CD4-positive, CD25-positive, alpha-beta regulatory T cell (primary cell): ENCODE measurements around the gene TDRD10. TPM values are rescaled to one million over a fixed set of nuclear protein-coding genes. Genes with fewer than 3 reads are reported as not detected.
"Not testable (repeated sequence)": the region's sequence is repeated elsewhere in the genome, so short reads cannot be mapped to it uniquely, and the experiment has no call there.

Experiments
- ATAC-seq, 2 donors: fragments of 150-1000 bp; cut with Tn5 transposase; one replicate each; pipeline ENCODE4 v1.10.0; 2021; ENCODE audit warnings: low read depth in 2 of 2, moderate number of reproducible peaks in 2 of 2, moderate library complexity in 1 of 2
- DNase-seq, 3 donors: peaks; one replicate each; pipeline versions ENCODE4 v3.0.0 to v3.0.0-alpha.2; 2012 to 2022; ENCODE audit warnings: mixed read lengths in 1 of 3
- H3K27ac ChIP-seq: one replicate; pipeline ENCODE4 v1.7.0; 2013; ENCODE audit warnings: mild to moderate bottlenecking, low read length; ENCODE audit not compliant: insufficient read depth, poor library complexity, severe bottlenecking
- H3K27me3 ChIP-seq: one replicate; pipeline ENCODE4 v1.7.0; 2013; ENCODE audit warnings: low read length; ENCODE audit not compliant: control insufficient read depth, insufficient read depth
- H3K36me3 ChIP-seq: one replicate; pipeline ENCODE4 v1.7.0; 2013; ENCODE audit warnings: mild to moderate bottlenecking, low read length, moderate library complexity; ENCODE audit not compliant: control insufficient read depth, insufficient read depth
- H3K4me1 ChIP-seq: 2 replicates; pipeline ENCODE4 v1.7.0; 2013; ENCODE audit warnings: mild to moderate bottlenecking, low read length; ENCODE audit not compliant: insufficient read depth, control insufficient read depth, poor library complexity, severe bottlenecking
- H3K4me3 ChIP-seq: one replicate; pipeline ENCODE4 v1.7.0; 2013; ENCODE audit warnings: low read depth, mild to moderate bottlenecking, low read length, moderate library complexity
- H3K9me3 ChIP-seq, 2 experiments: 1 replicate in 1 of 2; 2 replicates in 1 of 2; pipeline ENCODE4 v1.7.0; 2013; ENCODE audit warnings: low read length in 2 of 2, mild to moderate bottlenecking in 1 of 2, moderate library complexity in 1 of 2; ENCODE audit not compliant: control insufficient read depth in 2 of 2
- H3K27ac Mint-ChIP-seq, 3 donors: one replicate each; pipeline ENCODE4 v1.8.0; 2020 to 2022; ENCODE audit warnings: mild to moderate bottlenecking in 3 of 3, mixed read lengths in 3 of 3, moderate library complexity in 2 of 3
- H3K27me3 Mint-ChIP-seq: one replicate; pipeline ENCODE4 v1.8.0; 2022; ENCODE audit warnings: mild to moderate bottlenecking, mixed read lengths
- H3K36me3 Mint-ChIP-seq: one replicate; pipeline ENCODE4 v1.8.0; 2020; ENCODE audit warnings: mixed read lengths
- H3K4me1 Mint-ChIP-seq, 4 donors: one replicate each; pipeline ENCODE4 v1.8.0; 2020 to 2022; ENCODE audit warnings: mixed read lengths in 4 of 4, mild to moderate bottlenecking in 1 of 4
- H3K4me3 Mint-ChIP-seq, 4 donors: one replicate each; pipeline ENCODE4 v1.8.0; 2020 to 2022; ENCODE audit warnings: mild to moderate bottlenecking in 4 of 4, mixed read lengths in 4 of 4, moderate library complexity in 3 of 4
- H3K9me3 Mint-ChIP-seq, 7 donors: one replicate each; pipeline ENCODE4 v1.8.0; 2020 to 2022; ENCODE audit warnings: mixed read lengths in 7 of 7, mild to moderate bottlenecking in 3 of 7, moderate library complexity in 2 of 7
- polyA plus RNA-seq, 4 donors: library from polyadenylated mRNA; unstranded; fragments of 300-500 nt; fragmentation: Illumina TruSeq; gene quantifications; one replicate each; pipeline ENCODE4 v1.2.3, GENCODE V29; 2021
- total RNA-seq: library from RNA; stranded (reverse); gene quantifications from one replicate; pipeline ENCODE4 v1.2.3, GENCODE V29; 2022

TDRD10 gene
- total and polyA plus RNA-seq, 5 donors from 2014 or later = not detected

GRCh38 chr1:154521695-154522094, 19.7 kb downstream of the TDRD10 start:
- no peak overlapping the region for H3K27ac Mint-ChIP-seq
- H3K9me3 Mint-ChIP-seq = no peaks in the 10 kb centered on the region
- peaks cover 2% of the 10 kb centered on the region for H3K36me3 Mint-ChIP-seq
- Histone ChIP-seq H3K9me3 (no peaks in the 10 kb centered on the region), H3K27ac (no peak overlapping the region), H3K36me3 (no peaks in the 10 kb centered on the region), H3K4me1 (no peaks in the 10 kb centered on the region), H3K4me3 (no peak overlapping the region), H3K27me3 (peaks cover 6% of the 10 kb centered on the region)
- peaks cover 30% of the 10 kb centered on the region for H3K27me3 Mint-ChIP-seq
- DNase-seq (no peak), ATAC-seq (no peak)
- no peaks in the 10 kb centered on the region for H3K4me1 Mint-ChIP-seq
- no peak overlapping the region for H3K4me3 Mint-ChIP-seq

DNA sequence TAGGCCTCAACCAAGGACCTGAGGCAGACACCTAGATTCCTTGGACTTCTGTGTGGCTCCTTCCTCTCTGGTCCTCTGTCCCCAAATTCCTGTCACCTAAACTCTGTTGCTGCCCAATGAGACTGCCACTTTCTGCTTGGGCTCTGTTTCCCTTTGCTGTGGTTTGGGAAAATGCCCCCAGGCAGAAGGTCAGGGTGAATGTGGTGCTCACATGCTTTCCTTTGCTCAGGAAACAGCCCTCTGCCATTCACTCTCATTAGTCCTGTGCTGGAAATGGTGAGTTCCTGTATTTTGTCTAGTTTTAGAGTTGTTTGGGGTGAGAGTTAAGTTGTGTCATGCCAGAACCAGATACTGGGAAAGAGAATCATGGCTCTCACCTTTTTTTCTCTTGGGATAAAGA, 22.9 kb downstream of the TDRD10 start:
- Mint-ChIP-seq H3K27ac (no peak overlapping the region), H3K36me3 (no peaks in the 10 kb centered on the region), H3K4me3 (no peak overlapping the region), H3K27me3 (peaks cover 31% of the 10 kb centered on the region), H3K9me3 (no peaks in the 10 kb centered on the region), H3K4me1 (no peaks in the 10 kb centered on the region)
- H3K27me3 ChIP-seq = peaks cover 6% of the 10 kb centered on the region
- DNase-seq = no peak
- H3K36me3 ChIP-seq = no peaks in the 10 kb centered on the region
- no peaks in the 10 kb centered on the region for H3K9me3 ChIP-seq
- H3K27ac ChIP-seq = no peak overlapping the region
- no peak for ATAC-seq
- H3K4me3 ChIP-seq = no peak overlapping the region
- H3K4me1 ChIP-seq = no peaks in the 10 kb centered on the region

DNA sequence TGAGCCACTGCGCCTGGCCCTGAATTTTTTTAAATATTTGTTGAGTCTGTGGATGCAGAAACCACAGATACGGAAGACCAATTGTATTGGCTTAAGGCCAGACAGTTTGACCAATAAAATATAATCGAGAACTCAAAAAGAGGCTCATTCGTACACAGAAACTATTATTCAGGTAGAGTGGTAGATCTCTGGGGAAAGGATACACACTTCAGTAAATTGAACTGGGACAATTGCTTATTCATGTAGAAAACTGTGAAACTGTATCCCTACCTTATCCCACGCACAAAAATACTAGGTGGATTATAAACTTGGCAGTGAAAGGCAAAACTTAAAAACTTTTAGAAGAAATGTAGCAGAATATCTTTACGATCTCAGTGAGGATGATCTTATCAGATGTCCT, 25.2 kb downstream of the TDRD10 start:
- DNase-seq (no peak), ATAC-seq (no peak)
- H3K4me1 Mint-ChIP-seq = no peaks in the 10 kb centered on the region
- peaks cover 5% of the 10 kb centered on the region for H3K27me3 ChIP-seq
- H3K4me3 ChIP-seq = no peak overlapping the region
- no peak overlapping the region for H3K27ac Mint-ChIP-seq
- no peaks in the 10 kb centered on the region for H3K36me3 ChIP-seq
- H3K27me3 Mint-ChIP-seq = peaks cover 31% of the 10 kb centered on the region
- no peaks in the 10 kb centered on the region for H3K9me3 ChIP-seq
- H3K9me3 Mint-ChIP-seq = no peaks in the 10 kb centered on the region
- H3K4me3 Mint-ChIP-seq = no peak overlapping the region
- no peak overlapping the region for H3K27ac ChIP-seq
- no peaks in the 10 kb centered on the region for H3K36me3 Mint-ChIP-seq
- H3K4me1 ChIP-seq = no peaks in the 10 kb centered on the region

- Mint-ChIP-seq H3K9me3 (no peaks in the 10 kb centered on the region), H3K4me1 (no peaks in the 10 kb centered on the region), H3K36me3 (no peaks in the 10 kb centered on the region), H3K27ac (no peak overlapping the region), H3K27me3 (peaks cover 20% of the 10 kb centered on the region), H3K4me3 (no peak overlapping the region)
- DNase-seq (no peak), ATAC-seq (no peak)
- H3K27me3 ChIP-seq = no peaks in the 10 kb centered on the region
- H3K36me3 ChIP-seq = no peaks in the 10 kb centered on the region
- no peak overlapping the region for H3K4me3 ChIP-seq
- H3K27ac ChIP-seq = no peak overlapping the region
- H3K9me3 ChIP-seq = no peaks in the 10 kb centered on the region
- H3K4me1 ChIP-seq = no peaks in the 10 kb centered on the region
These were observed 27.3 kb downstream of the TDRD10 start for GRCh38 chr1:154529308-154529707.

- not testable (repeated sequence) for H3K4me3 Mint-ChIP-seq, H3K36me3 ChIP-seq, H3K4me1 ChIP-seq, H3K27me3 ChIP-seq, ATAC-seq, H3K36me3 Mint-ChIP-seq, H3K27ac Mint-ChIP-seq, H3K4me1 Mint-ChIP-seq, H3K4me3 ChIP-seq, DNase-seq, H3K9me3 Mint-ChIP-seq, H3K27ac ChIP-seq, H3K9me3 ChIP-seq
- peaks cover 25% of the 10 kb centered on the region for H3K27me3 Mint-ChIP-seq
These were observed 29.9 kb downstream of the TDRD10 start for GRCh38 chr1:154531950-154532349.

DNA sequence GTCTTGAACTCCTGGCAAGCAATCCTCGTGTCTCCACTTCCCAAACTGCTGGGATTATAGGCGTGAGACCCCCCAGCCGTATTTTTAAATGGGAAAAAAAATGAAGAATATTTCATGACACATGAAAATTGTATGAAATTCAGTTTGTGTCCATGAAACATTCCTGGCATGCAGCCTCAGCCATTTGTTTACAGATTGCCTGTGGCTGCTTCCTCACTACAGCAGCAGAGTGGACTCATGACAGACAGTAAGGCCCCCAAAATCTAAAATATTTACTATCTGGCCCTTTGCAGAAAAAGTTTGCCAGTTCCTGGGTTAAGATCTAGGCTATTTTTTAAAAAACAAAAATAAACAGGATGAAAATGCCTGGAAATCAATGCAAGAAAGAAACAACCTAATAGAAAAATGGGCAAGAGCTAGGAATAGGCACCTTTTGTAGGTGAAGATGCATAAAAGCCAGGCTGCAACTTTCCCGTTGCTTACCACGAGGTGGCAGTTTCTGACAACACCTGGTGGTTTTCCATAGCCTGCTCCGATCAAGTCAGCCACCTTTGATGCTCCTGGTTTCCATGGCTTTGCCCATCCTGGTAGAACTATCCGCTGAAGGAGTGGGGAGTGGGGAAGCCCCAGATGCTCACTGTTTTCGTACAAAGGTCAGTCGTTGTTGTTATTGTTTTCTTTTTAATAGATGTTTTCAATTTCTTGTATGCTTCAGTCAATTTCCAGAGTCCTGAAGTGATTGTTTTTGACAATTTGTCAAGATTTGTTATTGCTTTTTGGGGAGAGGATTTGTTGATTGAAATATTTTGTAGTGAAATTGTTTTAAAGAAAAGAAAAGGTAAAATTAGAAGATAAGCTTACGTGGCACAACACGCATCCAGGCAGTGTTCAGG, 32.2 kb downstream of the TDRD10 start:
- no peak overlapping the region for H3K4me3 ChIP-seq

DNA sequence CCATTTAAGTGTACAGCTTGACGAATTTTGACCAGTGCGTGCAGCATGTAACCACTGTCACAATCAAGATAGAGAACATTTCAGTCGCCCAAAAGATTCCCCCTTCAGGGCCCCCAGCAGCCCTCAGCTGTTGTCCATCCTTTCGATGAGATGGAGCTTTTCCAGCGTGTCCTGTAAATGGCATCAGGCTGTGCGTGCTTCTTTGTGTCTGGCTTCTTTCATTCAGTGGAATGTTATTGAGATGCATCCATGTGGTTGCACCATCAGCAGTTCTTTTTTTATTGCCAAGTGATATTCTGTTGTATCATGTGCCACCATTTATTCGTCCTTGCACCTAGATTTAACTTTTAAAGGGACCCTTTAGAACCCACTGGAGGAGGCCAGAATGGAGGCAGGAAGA, 34.6 kb downstream of the TDRD10 start:
- ATAC-seq = no peak
- no peak overlapping the region for H3K4me3 ChIP-seq
- no peak for DNase-seq
- H3K4me3 Mint-ChIP-seq = no peak overlapping the region
- no peaks in the 10 kb centered on the region for H3K9me3 ChIP-seq
- H3K36me3 Mint-ChIP-seq = no peaks in the 10 kb centered on the region
- peaks cover 26% of the 10 kb centered on the region for H3K27me3 Mint-ChIP-seq
- no peaks in the 10 kb centered on the region for H3K4me1 Mint-ChIP-seq
- no peaks in the 10 kb centered on the region for H3K4me1 ChIP-seq
- peaks cover 2% of the 10 kb centered on the region for H3K27me3 ChIP-seq
- H3K27ac Mint-ChIP-seq = no peak overlapping the region
- no peaks in the 10 kb centered on the region for H3K36me3 ChIP-seq
- H3K9me3 Mint-ChIP-seq = no peaks in the 10 kb centered on the region
- H3K27ac ChIP-seq = no peak overlapping the region

More for the DNA sequence above, 32.2 kb downstream of the TDRD10 start:
- peaks cover 2% of the 10 kb centered on the region for H3K27me3 ChIP-seq
- H3K9me3 ChIP-seq = no peaks in the 10 kb centered on the region
- DNase-seq = no peak
- Mint-ChIP-seq H3K27me3 (peaks cover 17% of the 10 kb centered on the region), H3K36me3 (no peaks in the 10 kb centered on the region), H3K27ac (no peak overlapping the region), H3K9me3 (no peaks in the 10 kb centered on the region), H3K4me1 (no peaks in the 10 kb centered on the region), H3K4me3 (no peak overlapping the region)
- no peaks in the 10 kb centered on the region for H3K4me1 ChIP-seq
- H3K27ac ChIP-seq = no peak overlapping the region
- no peak for ATAC-seq
- no peaks in the 10 kb centered on the region for H3K36me3 ChIP-seq
